Stimulated activated CD4-positive, alpha-beta T cell treated with anti-CD3 and anti-CD28 coated beads, Interleukin-12 subunit alpha, Interleukin-12 subunit beta, amount 100 ng/mL, for 4 hours (primary cell): ENCODE results near the gene NPAS3.

Experiments
- DNase-seq: peaks from one replicate; pipeline ENCODE4 v3.0.0-alpha.2; 2020

The NPAS3 gene

DNA sequence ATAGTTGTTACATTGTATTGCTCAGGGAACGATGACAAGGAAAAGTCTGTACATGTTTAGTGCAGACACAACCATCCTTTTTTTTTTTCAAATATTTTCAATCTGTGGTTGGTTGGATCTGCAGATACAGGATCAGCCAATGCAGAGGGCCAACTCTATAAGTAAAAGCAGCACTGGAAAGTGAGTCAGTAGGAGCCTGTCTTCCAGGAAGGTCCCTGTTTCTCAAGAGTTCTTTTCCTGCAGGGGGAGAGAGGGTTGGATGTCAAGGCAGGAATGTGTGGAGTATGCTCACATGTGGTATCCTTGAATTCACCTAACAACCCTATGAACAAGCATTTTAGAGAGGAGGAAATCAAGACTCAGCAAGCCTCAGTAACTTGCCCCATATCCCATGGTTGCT is 409.1 kb downstream of the NPAS3 start:
- no peak for DNase-seq

DNA sequence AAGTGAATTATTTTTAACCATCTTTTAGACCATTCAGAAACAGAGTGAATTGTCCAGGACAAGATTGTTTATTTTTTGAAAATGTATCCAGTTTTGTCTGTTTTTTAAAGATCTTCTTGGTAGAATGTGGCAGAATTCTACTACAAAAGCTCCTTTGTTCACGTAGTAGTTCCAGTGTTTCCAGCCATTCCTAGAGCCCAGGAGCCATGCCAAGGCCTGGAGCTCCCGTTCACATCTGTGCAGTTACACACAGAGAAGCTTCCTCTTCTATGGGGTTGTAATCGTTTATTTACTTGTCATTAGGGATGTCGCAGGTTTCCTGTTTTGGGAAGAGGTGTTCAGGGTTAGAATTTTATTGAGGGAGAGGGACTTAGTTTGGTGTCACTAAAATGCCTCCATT is 409.8 kb downstream of the NPAS3 start:
- DNase-seq, result no peak

DNA sequence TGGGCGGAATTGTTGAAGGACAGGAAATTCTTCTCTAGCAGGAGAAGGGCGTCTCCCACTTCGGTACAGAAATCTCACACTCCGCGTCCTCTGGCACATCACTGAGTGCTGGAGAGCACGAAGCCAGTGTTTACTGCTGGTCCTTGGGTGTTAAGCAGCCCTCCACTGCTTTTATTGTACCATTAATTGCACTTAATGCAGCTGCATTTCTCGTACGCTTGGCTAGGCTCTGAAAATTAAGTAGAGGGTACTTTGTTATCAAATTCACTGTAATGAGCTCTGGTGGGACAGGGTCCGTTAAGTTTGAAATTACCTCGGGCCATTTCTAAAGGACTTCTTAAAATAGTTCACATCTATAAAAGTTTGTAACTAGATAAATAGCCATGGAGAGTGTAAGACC is 411.2 kb downstream of the NPAS3 start:
- DNase-seq, result no peak

DNA sequence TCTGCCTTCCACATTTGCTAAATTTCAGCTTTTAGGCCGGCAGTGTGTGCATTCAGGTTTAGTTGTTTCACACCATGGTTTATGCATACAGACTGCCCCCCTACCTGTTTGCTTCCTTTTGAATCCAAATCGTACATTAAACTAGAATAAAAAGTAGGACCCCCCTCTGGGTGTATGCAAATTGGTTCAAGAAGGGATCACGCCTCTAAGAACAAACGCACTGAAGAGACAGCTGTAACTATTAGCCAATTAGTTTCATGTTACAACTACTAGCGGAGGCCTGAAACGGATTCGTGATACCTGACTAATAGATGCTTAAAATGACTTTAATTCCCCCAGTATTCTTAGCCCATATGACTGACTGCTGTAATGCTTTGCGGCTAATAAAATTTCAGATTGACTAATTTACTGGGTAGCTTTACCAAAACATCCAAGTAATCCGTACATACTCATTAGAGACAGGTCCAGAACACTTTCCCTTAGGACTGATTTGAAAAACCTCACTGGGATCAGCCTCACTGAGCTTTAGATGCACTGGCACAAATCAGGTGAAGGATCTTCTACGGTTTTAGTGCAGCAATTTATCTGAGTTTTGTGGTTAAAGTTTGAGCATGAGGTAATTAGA is 411.8 kb downstream of the NPAS3 start:
- DNase-seq, result no peak

DNA sequence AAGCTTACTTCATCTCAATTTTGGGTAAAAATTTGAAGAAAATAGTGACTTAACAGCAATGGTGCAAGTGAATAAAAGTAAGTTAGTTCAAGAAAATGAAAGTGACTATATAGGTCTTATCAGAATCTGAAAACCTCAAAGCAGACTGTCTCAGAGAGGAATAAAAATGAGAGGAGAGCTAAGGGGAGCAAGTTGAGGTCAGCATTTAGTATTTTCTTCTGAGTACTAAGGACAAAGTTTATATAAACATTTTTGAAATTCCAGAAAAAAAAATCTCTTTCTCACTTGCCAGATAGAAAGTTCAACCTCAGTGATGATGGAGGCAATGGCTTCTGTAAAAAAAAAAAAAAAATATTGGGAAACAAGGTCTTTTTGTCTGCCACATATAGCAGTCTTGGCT is 414.1 kb downstream of the NPAS3 start:
- no peak for DNase-seq

DNA sequence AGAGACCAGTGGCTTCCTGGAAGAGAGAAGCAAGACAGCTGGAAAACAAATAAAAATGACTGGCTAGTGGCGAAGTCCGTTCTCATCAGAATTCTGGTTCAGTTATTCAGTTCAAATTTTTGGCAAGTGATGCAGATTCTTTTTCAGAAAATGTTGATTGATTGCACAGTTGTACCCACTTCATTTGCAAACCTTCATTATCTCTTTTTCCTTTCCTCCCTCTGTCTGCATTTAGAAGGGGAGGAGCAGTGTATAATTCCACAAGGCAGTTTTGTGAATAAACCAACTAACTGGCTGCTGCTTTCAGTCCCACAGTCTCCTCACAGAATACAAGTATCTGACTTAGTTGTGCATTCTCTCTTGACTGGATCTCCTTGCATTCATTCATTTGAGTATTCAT is 417.5 kb downstream of the NPAS3 start:
- DNase-seq, result no peak

DNA sequence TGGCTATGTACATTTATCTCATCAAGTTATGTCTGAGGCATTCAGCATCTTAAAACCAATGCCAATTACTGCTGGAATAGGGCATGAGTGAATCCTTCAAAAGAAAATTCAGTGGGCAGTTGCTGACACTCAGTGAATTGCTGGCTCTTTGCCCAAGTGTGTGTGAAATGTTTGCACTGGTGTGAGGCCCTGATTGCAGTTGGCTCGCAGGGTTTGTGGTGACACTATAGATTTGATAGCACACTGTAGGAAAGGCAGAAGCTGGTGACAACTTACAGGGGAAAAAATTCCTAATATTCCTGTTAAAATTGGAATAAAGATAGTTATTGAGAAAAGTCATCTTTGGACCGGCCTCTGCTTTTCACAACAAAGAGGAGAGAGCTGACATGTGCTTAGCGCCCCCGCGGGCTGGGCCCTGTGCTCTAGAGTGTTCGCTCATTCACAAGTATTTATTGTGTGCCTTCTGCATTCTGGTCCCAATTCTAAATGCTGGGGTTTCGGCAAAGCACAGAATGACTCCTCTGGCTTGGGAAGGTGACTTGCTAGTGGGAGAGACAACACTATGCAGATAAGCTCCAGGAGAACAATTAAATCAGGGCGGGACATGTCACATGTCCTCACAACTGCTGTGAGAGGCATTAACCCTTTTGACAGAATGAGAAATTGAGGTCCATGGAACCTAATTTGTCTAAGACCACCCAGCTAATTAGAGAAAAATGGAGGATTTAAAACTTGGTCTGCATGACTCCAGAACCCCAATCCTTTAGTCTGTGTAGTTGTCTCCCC is 418.7 kb downstream of the NPAS3 start:
- DNase-seq, result no peak

DNA sequence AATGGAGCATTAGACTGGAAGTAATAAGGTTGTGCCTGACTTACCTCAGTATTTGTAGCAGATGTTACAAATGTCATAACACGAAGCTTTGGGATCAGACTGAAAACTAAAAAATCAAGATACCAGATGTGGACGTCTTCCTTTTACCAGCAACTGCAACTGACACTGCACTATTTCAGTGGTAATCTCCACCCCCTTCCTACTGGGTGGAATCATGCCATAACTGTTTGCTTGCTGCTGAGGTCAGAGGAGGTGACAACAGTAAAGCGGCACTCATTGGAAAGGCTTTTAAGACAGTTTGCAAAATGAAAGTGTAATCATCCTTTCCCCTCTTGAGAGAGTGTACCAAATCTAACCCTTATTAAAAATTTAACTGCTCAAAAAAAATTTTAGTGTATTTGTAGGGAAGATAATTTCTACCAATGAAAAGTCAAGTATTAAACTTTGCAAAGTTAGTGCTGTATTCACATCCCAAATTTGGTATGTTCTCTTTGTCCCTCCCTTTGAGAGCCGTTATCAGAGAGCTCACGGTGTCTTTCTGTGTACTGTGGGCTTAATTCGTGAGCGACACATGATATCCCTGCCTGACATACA is 420.7 kb downstream of the NPAS3 start:
- no peak for DNase-seq

DNA sequence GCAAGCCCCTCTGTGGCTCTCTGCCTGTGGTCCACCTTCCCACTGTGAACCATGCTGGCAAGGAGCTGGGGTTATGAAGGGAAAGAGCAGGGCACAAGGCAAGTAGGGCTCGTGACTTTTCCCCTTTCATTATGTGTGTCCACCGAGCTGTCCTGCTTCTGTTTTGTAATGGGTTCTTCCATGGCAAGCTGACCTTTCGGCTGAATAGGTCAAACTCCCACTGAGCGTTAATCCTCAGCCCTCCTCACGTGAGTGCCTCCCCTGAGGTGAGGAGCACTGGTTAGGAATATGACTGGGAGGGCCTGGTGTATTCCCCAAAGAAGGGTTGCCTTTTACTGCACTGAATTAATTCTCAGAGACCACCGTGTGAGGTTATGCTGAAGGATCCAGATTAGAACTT is 424.3 kb downstream of the NPAS3 start:
- DNase-seq, result no peak

DNA sequence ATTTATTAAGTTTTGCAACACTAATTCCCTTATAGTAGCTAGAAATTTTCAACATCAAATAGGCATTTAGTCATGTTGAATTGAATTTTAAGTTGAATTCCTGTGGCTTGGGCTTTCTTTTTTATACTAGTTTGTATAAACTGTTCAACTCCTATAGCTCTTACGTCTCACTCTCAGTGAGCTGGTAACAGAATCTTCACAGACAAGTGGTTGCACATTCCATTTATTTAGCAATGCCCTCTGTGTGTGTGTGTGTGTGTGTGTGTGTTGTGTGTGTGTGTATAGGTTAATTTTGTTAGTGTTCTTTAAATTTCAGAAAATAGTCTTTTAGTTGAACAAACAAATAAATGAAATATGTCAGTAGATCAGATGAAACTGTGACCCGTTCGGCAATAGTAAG is 425.0 kb downstream of the NPAS3 start:
- DNase-seq, result no peak

DNA sequence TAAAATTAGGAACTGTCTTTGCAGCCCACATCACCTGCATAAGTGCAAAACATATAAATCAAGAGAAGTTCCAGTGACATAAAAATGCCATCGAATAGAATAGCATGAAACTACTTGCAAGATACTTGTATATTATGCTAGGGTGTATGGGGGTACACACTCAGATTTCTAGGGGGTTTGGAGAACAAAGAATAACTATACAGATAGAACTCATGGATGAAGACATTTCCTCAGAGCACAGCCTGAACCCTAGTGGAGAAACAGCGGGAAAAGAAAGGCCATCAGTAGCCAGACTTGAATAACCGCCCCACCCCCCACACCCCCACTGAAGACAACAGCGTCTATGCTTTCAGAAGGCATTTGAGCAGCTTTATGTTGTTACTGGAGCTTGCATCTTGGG is 425.8 kb downstream of the NPAS3 start:
- DNase-seq, result no peak

DNA sequence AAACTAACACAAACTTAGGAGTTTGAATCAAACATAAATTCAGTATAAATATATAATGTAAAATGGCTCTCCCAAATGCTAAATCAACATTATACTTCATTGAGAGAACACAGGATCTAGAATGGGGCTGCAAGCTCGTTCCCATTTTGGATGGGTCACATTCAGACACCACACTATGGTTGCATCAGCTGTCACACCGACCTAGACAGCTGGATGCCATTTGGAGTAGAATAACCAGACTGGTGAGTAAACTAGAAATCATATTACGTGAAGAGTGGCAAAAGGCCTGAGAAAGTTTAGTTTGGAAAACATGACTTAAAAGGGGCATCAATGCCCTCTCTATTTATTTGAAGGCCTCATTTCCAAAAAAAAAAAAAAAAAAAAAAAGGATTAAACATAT is 430.4 kb downstream of the NPAS3 start:
- no peak for DNase-seq

DNA sequence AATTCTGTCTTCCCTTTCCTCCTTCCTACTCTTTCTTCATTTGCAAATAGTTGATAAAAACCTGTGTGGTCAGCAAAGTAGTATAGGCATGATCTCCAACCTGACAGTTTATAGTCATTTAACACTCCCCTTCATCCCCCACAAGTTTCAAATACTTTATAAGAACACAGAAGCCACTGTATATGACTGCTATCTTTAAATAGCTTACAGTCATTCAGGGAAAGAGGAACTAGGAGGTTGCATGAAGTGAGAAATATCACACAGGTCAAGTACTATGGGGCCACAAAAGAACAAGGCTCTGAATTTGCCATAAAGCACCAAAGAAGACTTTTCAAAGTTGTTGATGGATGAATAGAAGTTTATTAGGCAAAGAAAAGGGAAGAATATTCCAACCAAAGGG is 431.3 kb downstream of the NPAS3 start:
- DNase-seq, result no peak

DNA sequence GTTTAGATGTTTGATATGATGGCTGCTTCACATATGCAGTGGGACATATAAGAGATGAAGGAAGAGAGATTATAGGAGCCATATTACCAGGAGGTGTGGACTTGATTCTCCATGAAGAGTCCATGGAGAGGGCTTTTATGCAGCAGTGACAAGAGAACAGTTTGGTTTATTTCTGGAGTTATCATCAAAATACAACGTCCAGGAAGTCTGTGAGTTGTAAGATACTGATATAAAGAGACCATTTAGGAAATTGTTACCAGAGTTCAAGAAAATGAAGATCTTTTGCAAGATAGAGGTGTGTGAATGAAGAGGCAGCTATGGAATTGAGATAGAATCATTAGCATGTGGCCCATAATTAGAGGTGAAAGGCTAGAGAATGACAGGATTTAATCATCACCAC is 431.7 kb downstream of the NPAS3 start:
- DNase-seq, result no peak

DNA sequence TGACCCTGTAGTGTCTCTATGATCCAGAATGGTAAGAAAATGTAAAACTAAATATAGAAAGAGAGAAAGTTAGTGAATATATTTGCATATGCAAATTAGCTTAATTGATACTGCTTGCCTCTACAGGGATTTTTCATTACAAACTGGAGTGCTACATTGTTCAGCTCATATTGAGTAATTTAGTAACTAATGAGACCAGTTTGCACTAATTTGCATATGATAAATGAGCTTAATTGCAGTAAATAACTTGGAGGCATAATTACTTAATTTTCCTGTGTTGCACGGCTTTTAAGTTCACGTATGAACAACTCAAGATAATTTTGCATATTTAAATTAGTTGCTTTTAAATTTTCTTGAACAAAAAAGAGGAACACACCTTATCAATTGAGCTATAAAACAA is 436.5 kb downstream of the NPAS3 start:
- DNase-seq, result no peak

DNA sequence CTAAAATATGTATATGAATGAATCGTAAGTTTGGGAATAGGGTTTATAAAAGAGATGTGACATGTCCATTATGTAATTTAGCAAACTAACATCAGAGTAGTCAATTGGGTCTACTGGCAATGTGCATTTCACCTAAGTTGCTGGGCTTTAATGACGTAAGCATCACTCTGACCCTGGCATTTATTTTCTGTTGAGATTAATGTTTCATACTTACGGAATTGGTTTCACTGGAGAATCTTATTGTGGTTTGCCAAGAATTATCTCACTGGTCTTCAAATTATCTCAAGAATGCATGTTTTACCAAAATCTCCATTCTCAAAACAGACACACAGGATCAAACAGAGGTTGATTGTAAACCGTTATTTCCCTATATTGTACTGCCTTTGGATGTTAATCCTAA is 437.1 kb downstream of the NPAS3 start:
- DNase-seq, result no peak

DNA sequence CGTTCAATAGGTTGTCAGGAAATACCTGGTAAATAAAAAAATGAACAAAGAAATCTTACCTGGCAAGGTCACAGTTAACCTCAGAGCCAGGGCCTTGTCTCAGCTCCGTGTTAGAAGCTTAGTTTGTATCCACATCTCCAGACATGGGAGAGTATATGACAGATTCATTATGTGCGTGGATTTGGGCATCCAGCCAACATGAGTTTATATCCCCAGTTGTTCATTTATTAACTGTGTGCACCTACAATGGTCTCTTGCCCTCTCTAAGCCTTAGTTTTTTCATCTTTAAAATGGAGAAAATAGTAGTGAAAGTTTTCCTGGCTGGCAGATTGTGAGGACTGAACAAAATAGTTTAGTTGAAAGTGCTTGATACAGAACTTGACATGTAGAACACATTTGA is 437.8 kb downstream of the NPAS3 start:
- no peak for DNase-seq

DNA sequence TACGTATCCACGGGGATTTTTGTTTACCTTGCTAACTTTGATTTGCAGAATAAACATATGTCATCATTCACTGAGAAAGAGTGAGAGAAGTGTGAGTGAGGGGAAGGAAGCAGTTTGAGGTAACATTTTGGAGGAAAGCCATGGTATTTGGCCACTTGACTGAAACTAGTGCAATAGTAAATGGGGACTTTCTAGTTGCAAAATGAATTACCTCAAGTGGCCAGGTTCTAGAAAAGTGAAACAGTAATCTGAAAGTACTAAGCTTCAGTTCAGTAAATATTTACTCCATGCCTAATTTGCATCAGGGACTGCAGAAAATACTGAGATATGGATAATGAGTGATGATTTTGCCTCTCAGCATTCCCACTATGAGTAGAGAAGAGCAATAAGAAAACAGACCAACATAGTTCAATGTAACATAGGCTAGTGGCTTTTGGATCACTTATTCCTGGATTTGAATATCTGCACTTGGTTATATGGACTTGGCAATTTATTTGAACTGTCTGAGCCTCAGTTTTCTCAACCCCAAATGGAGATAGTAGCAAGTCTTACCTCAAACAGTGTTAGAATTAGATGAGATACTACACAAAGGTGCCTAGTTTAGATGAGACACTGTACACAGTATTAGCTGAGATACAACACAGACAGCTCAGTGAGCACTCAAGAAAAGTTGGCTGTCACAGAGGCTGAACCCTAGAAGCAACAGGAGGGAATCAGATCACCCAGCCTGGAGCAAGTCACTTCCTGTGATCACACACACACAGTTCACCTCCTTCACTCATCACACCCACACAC is 439.1 kb downstream of the NPAS3 start:
- no peak for DNase-seq

DNA sequence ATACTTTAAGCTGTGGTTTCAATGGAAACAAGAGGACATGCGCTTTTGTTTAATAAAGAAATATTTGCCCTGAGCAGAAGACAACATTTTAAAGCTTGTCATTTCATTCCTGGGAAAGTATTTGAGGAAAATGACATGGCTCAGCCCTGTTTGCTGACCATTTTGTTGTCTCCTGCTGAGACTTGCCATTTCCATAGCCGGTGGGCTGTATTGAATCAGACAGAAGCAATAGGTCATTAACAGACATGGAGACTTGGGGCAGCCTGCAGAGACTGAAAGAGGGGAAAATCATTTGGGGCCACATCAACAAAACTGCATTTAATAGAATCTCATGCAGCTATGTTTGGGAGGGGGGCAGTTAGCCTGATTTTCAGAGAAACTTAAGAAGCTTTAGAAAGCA is 443.0 kb downstream of the NPAS3 start:
- DNase-seq, result no peak

DNA sequence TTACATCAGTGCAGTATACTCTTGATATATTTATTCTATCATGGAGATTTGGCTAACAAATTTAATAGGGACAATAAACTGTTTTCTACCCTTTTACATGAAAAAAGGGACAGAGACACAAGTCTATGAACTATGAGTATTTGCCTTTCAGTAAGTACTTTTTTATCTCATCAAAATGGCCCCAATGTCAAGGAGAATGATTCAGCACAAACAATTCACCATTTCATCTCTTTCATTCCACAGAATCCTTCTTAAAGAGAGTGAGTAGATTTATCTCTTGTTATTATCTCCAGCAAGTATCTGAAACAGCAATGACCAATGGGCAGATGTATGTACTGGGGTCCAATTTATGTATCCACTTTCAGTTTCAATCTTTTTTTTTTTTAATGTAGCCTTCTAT is 447.5 kb downstream of the NPAS3 start:
- no peak for DNase-seq

DNA sequence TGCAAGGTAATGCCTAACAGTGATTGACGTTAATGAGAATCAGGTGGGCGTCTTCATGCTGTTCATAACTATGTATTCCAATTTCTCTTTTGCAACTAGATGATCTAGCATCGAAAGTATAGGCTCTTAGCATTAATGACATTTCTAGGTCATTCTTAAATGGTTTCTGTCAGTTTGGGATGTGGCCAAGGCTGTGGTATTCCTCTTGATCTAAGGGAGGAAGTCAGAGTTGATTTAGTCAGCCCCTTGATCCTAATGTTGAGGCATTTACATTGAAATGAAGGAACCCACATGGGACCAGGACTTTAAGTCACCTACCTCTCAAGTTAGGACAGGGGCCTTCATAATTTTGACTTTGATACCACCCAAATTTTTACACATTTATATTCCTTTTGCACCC is 448.1 kb downstream of the NPAS3 start:
- no peak for DNase-seq

DNA sequence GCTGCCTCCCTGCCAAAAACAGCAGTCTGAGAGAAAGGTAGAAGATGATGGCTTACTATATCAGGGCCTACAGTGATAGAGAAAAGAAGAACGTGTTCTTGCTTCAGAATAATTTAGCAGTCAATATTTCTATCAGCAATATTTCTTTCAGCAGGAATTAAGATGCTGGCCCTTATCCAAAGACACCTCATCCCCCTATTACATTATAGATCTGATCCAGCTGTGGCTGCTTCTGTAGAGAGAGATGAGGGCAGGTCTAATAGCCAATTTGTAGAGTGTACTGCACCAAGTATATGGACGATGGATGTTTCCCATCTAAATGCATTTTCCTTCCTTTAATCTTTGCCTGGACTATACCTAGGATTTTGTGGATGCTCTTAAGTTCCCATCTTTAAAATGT is 451.7 kb downstream of the NPAS3 start:
- DNase-seq, result no peak

DNA sequence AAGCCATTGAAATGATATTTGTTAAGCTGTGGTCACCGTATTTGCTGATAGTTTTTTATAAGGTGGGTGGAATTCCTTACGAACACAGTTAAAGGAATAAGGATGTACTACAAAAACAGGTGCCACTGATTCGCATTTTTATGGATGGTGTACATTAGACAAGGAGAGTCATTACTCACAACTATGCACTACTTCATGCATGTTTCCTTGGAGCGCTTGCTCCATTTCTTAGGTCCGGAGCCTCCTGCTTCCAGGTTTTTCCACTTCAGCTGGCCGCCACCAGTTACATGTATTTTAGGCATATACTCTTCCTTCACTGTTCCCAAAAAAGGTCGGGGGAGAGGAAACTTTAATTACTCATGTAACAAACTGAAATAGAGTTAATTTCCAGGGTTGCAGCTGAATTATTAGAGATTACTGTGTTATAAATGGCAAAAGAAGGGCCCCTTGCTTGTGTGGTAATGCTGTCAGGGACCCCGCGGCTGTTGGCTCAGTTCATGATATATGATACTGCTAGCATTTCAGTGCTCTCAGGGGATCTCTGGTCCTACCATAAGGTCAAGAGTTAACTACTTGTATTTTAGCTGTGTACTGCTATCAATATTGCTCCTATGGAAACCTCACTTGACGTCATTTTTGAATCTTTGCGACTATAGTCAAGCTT is 454.7 kb downstream of the NPAS3 start:
- no peak for DNase-seq
